Hepatocyte (in vitro differentiated cells): ENCODE measurements around the gene INSRR. TPM values are rescaled to one million over a fixed set of nuclear protein-coding genes. Genes with fewer than 3 reads are reported as not detected.

Experiments used
- DNase-seq: peaks from one replicate; pipeline ENCODE4 v3.0.0-alpha.2; 2016; ENCODE audit warnings: low spot score
- H2AFZ ChIP-seq: fragments of 200-600 bp; sonication (generic); 2 replicates; pipeline ENCODE4 v1.6.0; 2016; ENCODE audit warnings: antibody characterized with exemption, mild to moderate bottlenecking
- H3K27ac ChIP-seq: fragments of 200-600 bp; sonication (generic); 2 replicates; pipeline ENCODE4 v1.5.1; 2016; ENCODE audit warnings: mild to moderate bottlenecking
- H3K27me3 ChIP-seq: fragments of 200-600 bp; sonication (generic); 2 replicates; pipeline ENCODE4 v1.6.1; 2016
- H3K36me3 ChIP-seq: fragments of 200-600 bp; sonication (generic); replicated peaks from 2 replicates; pipeline ENCODE4 v1.5.1; 2016; ENCODE audit warnings: low read depth; ENCODE audit not compliant: insufficient read depth
- H3K4me1 ChIP-seq: fragments of 200-600 bp; sonication (generic); 2 replicates; pipeline ENCODE4 v1.5.1; 2016; ENCODE audit warnings: mild to moderate bottlenecking, moderate library complexity; ENCODE audit not compliant: insufficient read depth
- H3K4me2 ChIP-seq: fragments of 200-600 bp; sonication (generic); 2 replicates; pipeline ENCODE4 v1.6.0; 2016
- H3K4me3 ChIP-seq: fragments of 200-600 bp; sonication (generic); 2 replicates; pipeline ENCODE4 v1.5.1; 2016; ENCODE audit warnings: mild to moderate bottlenecking
- H3K79me2 ChIP-seq: fragments of 200-600 bp; sonication (generic); 2 replicates; pipeline ENCODE4 v1.6.0; 2017; ENCODE audit warnings: mild to moderate bottlenecking
- H3K9me2 ChIP-seq: fragments of 200-600 bp; sonication (generic); replicated peaks from 2 replicates; pipeline ENCODE4 v1.6.0; 2017; ENCODE audit warnings: mild to moderate bottlenecking; ENCODE audit not compliant: insufficient read depth
- H3K9me3 ChIP-seq: fragments of 200-600 bp; sonication (generic); 2 replicates; pipeline ENCODE4 v1.5.1; 2016; ENCODE audit warnings: low read depth, mild to moderate bottlenecking
- H4K20me1 ChIP-seq: fragments of 200-600 bp; sonication (generic); 2 replicates; pipeline ENCODE4 v1.6.0; 2016; ENCODE audit warnings: mild to moderate bottlenecking; ENCODE audit not compliant: insufficient read depth, poor library complexity, severe bottlenecking
- CTCF ChIP-seq: fragments of 200-600 bp; sonication (generic); IDR thresholded peaks from 2 replicates; pipeline ENCODE4 v1.5.1; 2016; ENCODE audit warnings: antibody characterized with exemption, mild to moderate bottlenecking; ENCODE audit not compliant: poor library complexity
- EZH2 ChIP-seq: fragments of 200-600 bp; sonication (generic); IDR thresholded peaks from 2 replicates; pipeline ENCODE4 v1.6.1; 2016; ENCODE audit warnings: antibody characterized with exemption, mild to moderate bottlenecking, borderline replicate concordance
- EZH2phosphoT487 ChIP-seq: fragments of 200-600 bp; sonication (generic); IDR thresholded peaks from one replicate; pipeline ENCODE4 v1.6.1; 2018; ENCODE audit warnings: antibody characterized with exemption, mild to moderate bottlenecking, low read depth, moderate library complexity; ENCODE audit not compliant: unreplicated experiment, severe bottlenecking
- WGBS: methylation state at CpG from one replicate; pipeline ENCODE4 v1.1.6; 2016; ENCODE audit warnings: low lambda C conversion rate; ENCODE audit errors: missing lambda C conversion rate; 5-methylcytosine and 5-hydroxymethylcytosine counted together
- polyA plus RNA-seq: library from polyadenylated mRNA; unstranded; fragments of >200 nt; fragmentation: Nextera tagmentation; extraction: Ambion mirVana; gene quantifications from 2 replicates; pipeline ENCODE4 v1.2.1, GENCODE V29; 2016
- total RNA-seq: library from RNA; depleted of rRNA; stranded (reverse); fragments of >200 nt; gene quantifications from 2 replicates; pipeline ENCODE4 v1.2.3, GENCODE V29; 2014

INSRR gene
- total and polyA plus RNA-seq, 2 experiments from 2014 or later = not detected

- WGBS = 82% methylated on average over 5 of the region's 5 CpGs
- H2AFZ ChIP-seq = no peak overlapping the region
- peaks cover 39% of the 10 kb centered on the region for H3K27me3 ChIP-seq
- H3K4me2 ChIP-seq = no peak overlapping the region
- no peaks in the 10 kb centered on the region for H3K79me2 ChIP-seq
- no peak for TF ChIP-seq EZH2
- no peak for TF ChIP-seq CTCF
- TF ChIP-seq EZH2phosphoT487 = no peak
- H3K4me3 ChIP-seq = no peak overlapping the region
- no peaks in the 10 kb centered on the region for H3K9me2 ChIP-seq
- H3K4me1 ChIP-seq = no peaks in the 10 kb centered on the region
- H4K20me1 ChIP-seq = no peaks in the 10 kb centered on the region
- DNase-seq = no peak
- no peak overlapping the region for H3K27ac ChIP-seq
- no peaks in the 10 kb centered on the region for H3K9me3 ChIP-seq
- H3K36me3 ChIP-seq = no peaks in the 10 kb centered on the region
These were observed 21.6 kb upstream of the INSRR start for GRCh38 chr1:156880473-156880872.

GRCh38 chr1:156879876-156880275, 21.0 kb upstream of the INSRR start:
- TF ChIP-seq EZH2phosphoT487 (no peak), CTCF (no peak), EZH2 (no peak)
- Histone ChIP-seq H3K4me1 (no peaks in the 10 kb centered on the region), H3K9me3 (no peaks in the 10 kb centered on the region), H3K79me2 (no peaks in the 10 kb centered on the region), H3K9me2 (no peaks in the 10 kb centered on the region), H3K27ac (no peak overlapping the region), H4K20me1 (no peaks in the 10 kb centered on the region), H3K4me2 (no peak overlapping the region), H3K4me3 (no peak overlapping the region), H2AFZ (no peak overlapping the region), H3K36me3 (no peaks in the 10 kb centered on the region), H3K27me3 (peaks cover 36% of the 10 kb centered on the region)
- 91% methylated on average over 21 of the region's 21 CpGs for WGBS
- no peak for DNase-seq

- Histone ChIP-seq H3K79me2 (no peaks in the 10 kb centered on the region), H3K27me3 (peaks cover 27% of the 10 kb centered on the region), H3K4me2 (no peak overlapping the region), H3K27ac (no peak overlapping the region), H3K9me3 (no peaks in the 10 kb centered on the region), H3K4me3 (no peak overlapping the region), H4K20me1 (no peaks in the 10 kb centered on the region), H3K36me3 (no peaks in the 10 kb centered on the region), H3K9me2 (no peaks in the 10 kb centered on the region), H2AFZ (no peak overlapping the region), H3K4me1 (no peaks in the 10 kb centered on the region)
- WGBS = 82% methylated on average over 5 of the region's 5 CpGs
- TF ChIP-seq CTCF = no peak
- no peak for TF ChIP-seq EZH2phosphoT487
- no peak for TF ChIP-seq EZH2
- DNase-seq = no peak
These were observed 18.7 kb upstream of the INSRR start for GRCh38 chr1:156877433-156878170.
